Measurements from ENCODE around the gene TBC1D17.

The TBC1D17 gene

GRCh38 chr19:49856574-49857021, 20.9 kb upstream of the TBC1D17 start:
- peaks cover 19% of the 10 kb centered on the region for H3F3A ChIP-seq (ENCODE audit: insufficient read depth, low read length)
- no peaks in the 10 kb centered on the region; the same call in 1 of the 2 replicates for H4K20me1 ChIP-seq (ENCODE audit: insufficient read depth, low read length)
- H3K36me3 ChIP-seq (replicated peaks; ENCODE audit: insufficient read depth, low read length): no peaks in the 10 kb centered on the region
- H3K9ac ChIP-seq (ENCODE audit: low read length): no peak overlapping the region
- no peak overlapping the region for H3K4me2 ChIP-seq (ENCODE audit: low read depth, low read length)
- H3K9me3 ChIP-seq (replicated peaks; ENCODE audit: insufficient read depth, low read length): no peaks in the 10 kb centered on the region
- H3K79me2 ChIP-seq (ENCODE audit: low read length): peaks cover 29% of the 10 kb centered on the region
- H3K4me1 ChIP-seq (ENCODE audit: low read length): peaks cover 12% of the 10 kb centered on the region
- no peak overlapping the region for H2AFZ ChIP-seq (ENCODE audit: low read length)
- no peaks in the 10 kb centered on the region for H3K9me2 ChIP-seq (replicated peaks; ENCODE audit: insufficient read depth, low read length)
- no peak overlapping the region for H3K4me3 ChIP-seq (ENCODE audit: low read length)
- no peaks in the 10 kb centered on the region for H3K27me3 ChIP-seq (replicated peaks; ENCODE audit: insufficient read depth, low read length)
- no peak overlapping the region for H3K27ac ChIP-seq (ENCODE audit: low read length)
- no peak for DNase-seq
- TF ChIP-seq EZH2phosphoT487 (IDR thresholded peaks at IDR 0.05; ENCODE audit: low read length) (no peak), CTCF (IDR thresholded peaks at IDR 0.05; ENCODE audit: low read length) (no peak), EZH2 (optimal IDR thresholded peaks at IDR 0.05; ENCODE audit: low read depth, low read length) (no peak)

- H4K20me1 ChIP-seq (ENCODE audit: insufficient read depth, low read length): no peaks in the 10 kb centered on the region; the same call in 1 of the 2 replicates
These were observed 20.3 kb upstream of the TBC1D17 start for GRCh38 chr19:49857061-49857837.

GRCh38 chr19:49857838-49858087, 19.7 kb upstream of the TBC1D17 start:
- peaks cover 2% of the 10 kb centered on the region; the same call in 1 of the 2 replicates for H3K4me1 ChIP-seq (ENCODE audit: low read length)
- H4K20me1 ChIP-seq (ENCODE audit: insufficient read depth, low read length): no peaks in the 10 kb centered on the region
- peaks cover 18% of the 10 kb centered on the region for H3K79me2 ChIP-seq (ENCODE audit: low read length)
- H3K27ac ChIP-seq (ENCODE audit: low read length): no peak overlapping the region
- DNase-seq: no peak
- no peaks in the 10 kb centered on the region for H3K9me3 ChIP-seq (replicated peaks; ENCODE audit: insufficient read depth, low read length)
- no peak overlapping the region for H3K9ac ChIP-seq (ENCODE audit: low read length)
- H3F3A ChIP-seq (ENCODE audit: insufficient read depth, low read length): peaks cover 10% of the 10 kb centered on the region
- no peak overlapping the region for H2AFZ ChIP-seq (ENCODE audit: low read length)
- H3K9me2 ChIP-seq (replicated peaks; ENCODE audit: insufficient read depth, low read length): no peaks in the 10 kb centered on the region
- H3K4me2 ChIP-seq (ENCODE audit: low read depth, low read length): no peak overlapping the region
- no peaks in the 10 kb centered on the region for H3K27me3 ChIP-seq (replicated peaks; ENCODE audit: insufficient read depth, low read length)
- no peaks in the 10 kb centered on the region for H3K36me3 ChIP-seq (replicated peaks; ENCODE audit: insufficient read depth, low read length)
- H3K4me3 ChIP-seq (ENCODE audit: low read length): no peak overlapping the region
- TF ChIP-seq CTCF (IDR thresholded peaks at IDR 0.05; ENCODE audit: low read length) (no peak), EZH2 (optimal IDR thresholded peaks at IDR 0.05; ENCODE audit: low read depth, low read length) (no peak), EZH2phosphoT487 (IDR thresholded peaks at IDR 0.05; ENCODE audit: low read length) (no peak)

More at GRCh38 chr19:49857061-49857837, 20.3 kb upstream of the TBC1D17 start:
- H3K9me2 ChIP-seq (replicated peaks; ENCODE audit: insufficient read depth, low read length): no peaks in the 10 kb centered on the region
- peaks cover 15% of the 10 kb centered on the region for H3F3A ChIP-seq (ENCODE audit: insufficient read depth, low read length)
- H3K4me1 ChIP-seq (ENCODE audit: low read length): peaks cover 7% of the 10 kb centered on the region
- no peak overlapping the region for H3K27ac ChIP-seq (ENCODE audit: low read length)
- H3K9me3 ChIP-seq (replicated peaks; ENCODE audit: insufficient read depth, low read length): no peaks in the 10 kb centered on the region
- TF ChIP-seq EZH2phosphoT487 (IDR thresholded peaks at IDR 0.05; ENCODE audit: low read length) (no peak), CTCF (IDR thresholded peaks at IDR 0.05; ENCODE audit: low read length) (no peak)
- H3K9ac ChIP-seq (ENCODE audit: low read length): no peak overlapping the region
- H3K36me3 ChIP-seq (replicated peaks; ENCODE audit: insufficient read depth, low read length): no peaks in the 10 kb centered on the region
- no peak overlapping the region for H3K4me2 ChIP-seq (ENCODE audit: low read depth, low read length)
- H2AFZ ChIP-seq (ENCODE audit: low read length): no peak overlapping the region
- no peak for DNase-seq
- no peaks in the 10 kb centered on the region for H3K27me3 ChIP-seq (replicated peaks; ENCODE audit: insufficient read depth, low read length)
- H3K79me2 ChIP-seq (ENCODE audit: low read length): peaks cover 23% of the 10 kb centered on the region
- no peak overlapping the region for H3K4me3 ChIP-seq (ENCODE audit: low read length)

All from MM.1S (cell line).